ENCODE data around the gene TCEA2.

GRCh38 chr20:64037498-64038213 is 25.3 kb upstream of the TCEA2 start:
- no peak for TF ChIP-seq SP1 (IDR thresholded peaks at IDR 0.05)
- no peak for TF ChIP-seq FOXM1 (IDR thresholded peaks at IDR 0.05; ENCODE audit: borderline replicate concordance)
- TF ChIP-seq TARDBP (IDR thresholded peaks at IDR 0.05), result no peak
- TF ChIP-seq FOXA1 (IDR thresholded peaks at IDR 0.05), result no peak
- no peak for TF ChIP-seq ARNT (IDR thresholded peaks at IDR 0.05)
- no peak for TF ChIP-seq NFRKB (IDR thresholded peaks at IDR 0.05)
- TF ChIP-seq ZNF384 (IDR thresholded peaks at IDR 0.05), result no peak
- no peak for TF ChIP-seq PKNOX1 (IDR thresholded peaks at IDR 0.05)
- TF ChIP-seq FOXK2 (IDR thresholded peaks at IDR 0.05), result no peak

Data from HEK293T (cell line).